Lower leg skin (tissue), 4 donors: Measurements from ENCODE around the gene SDCBP2. TPM values are rescaled to one million over a fixed set of nuclear protein-coding genes. Genes with fewer than 3 reads are reported as not detected.

ENCODE experiments used
- DNase-seq, 2 donors: peaks; one replicate each; pipeline ENCODE4 v3.0.0-alpha.2; 2019; ENCODE audit warnings: low spot score in 2 of 2
- H3K4me3 ChIP-seq: fragments of 200-600 bp; sonication (generic); 2 replicates; pipeline ENCODE4 v1.5.1; 2017; ENCODE audit warnings: mild to moderate bottlenecking, low read depth; ENCODE audit not compliant: poor library complexity, severe bottlenecking
- POLR2A ChIP-seq, 2 donors: fragments of 450-650 bp; IDR thresholded peaks; one replicate each; pipeline ENCODE4 v1.6.1; 2016 to 2017; ENCODE audit warnings: antibody characterized with exemption in 2 of 2, mild to moderate bottlenecking in 1 of 2, moderate library complexity in 1 of 2
- WGBS, 2 donors: methylation state at CpG; one replicate each; pipeline ENCODE4 v1.1.5; 2018; 5-methylcytosine and 5-hydroxymethylcytosine counted together
- intact Hi-C: fragments of 100-400 bp; cut with DNase I; formaldehyde crosslinking; loops from one replicate; pipeline ENCODE4 v1.15.0; 2023; ENCODE audit warnings: low total_unique reads
- total RNA-seq, 4 donors: library from RNA; depleted of rRNA; stranded (reverse); fragments of >200 nt; gene quantifications; one replicate each; pipeline ENCODE4 v1.1.0, GENCODE V29; 2016
- TF ChIP-seq, protein P1 (sequence below), 3 donors: fragments of 450-650 bp; IDR thresholded peaks; one replicate each; pipeline ENCODE4 v1.5.1; 2016; ENCODE audit warnings: antibody characterized with exemption in 3 of 3, mild to moderate bottlenecking in 3 of 3, moderate library complexity in 2 of 3

The SDCBP2 gene, protein sequence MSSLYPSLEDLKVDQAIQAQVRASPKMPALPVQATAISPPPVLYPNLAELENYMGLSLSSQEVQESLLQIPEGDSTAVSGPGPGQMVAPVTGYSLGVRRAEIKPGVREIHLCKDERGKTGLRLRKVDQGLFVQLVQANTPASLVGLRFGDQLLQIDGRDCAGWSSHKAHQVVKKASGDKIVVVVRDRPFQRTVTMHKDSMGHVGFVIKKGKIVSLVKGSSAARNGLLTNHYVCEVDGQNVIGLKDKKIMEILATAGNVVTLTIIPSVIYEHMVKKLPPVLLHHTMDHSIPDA
- 100 to 1,000 TPM; 141 to 206 (median 181) TPM for total RNA-seq

- intact Hi-C loops: no loop called here
- TF ChIP-seq, protein P1, sequence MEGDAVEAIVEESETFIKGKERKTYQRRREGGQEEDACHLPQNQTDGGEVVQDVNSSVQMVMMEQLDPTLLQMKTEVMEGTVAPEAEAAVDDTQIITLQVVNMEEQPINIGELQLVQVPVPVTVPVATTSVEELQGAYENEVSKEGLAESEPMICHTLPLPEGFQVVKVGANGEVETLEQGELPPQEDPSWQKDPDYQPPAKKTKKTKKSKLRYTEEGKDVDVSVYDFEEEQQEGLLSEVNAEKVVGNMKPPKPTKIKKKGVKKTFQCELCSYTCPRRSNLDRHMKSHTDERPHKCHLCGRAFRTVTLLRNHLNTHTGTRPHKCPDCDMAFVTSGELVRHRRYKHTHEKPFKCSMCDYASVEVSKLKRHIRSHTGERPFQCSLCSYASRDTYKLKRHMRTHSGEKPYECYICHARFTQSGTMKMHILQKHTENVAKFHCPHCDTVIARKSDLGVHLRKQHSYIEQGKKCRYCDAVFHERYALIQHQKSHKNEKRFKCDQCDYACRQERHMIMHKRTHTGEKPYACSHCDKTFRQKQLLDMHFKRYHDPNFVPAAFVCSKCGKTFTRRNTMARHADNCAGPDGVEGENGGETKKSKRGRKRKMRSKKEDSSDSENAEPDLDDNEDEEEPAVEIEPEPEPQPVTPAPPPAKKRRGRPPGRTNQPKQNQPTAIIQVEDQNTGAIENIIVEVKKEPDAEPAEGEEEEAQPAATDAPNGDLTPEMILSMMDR (IDR thresholded peaks at IDR 0.05): no peak
- TF ChIP-seq POLR2A (IDR thresholded peaks at IDR 0.05): no peak
- DNase-seq: peak; percentile 66 to 90
- no peak within 1 kb of the TSS for H3K4me3 ChIP-seq
- 44 to 64% methylated on average over 7 to 8 of the region's 8 CpGs for WGBS, 2 donors
Observed at GRCh38 chr20:1328680-1329330, at the start of gene SDCBP2. SDCBP2 (minus strand) TSS chr20:1329139; CDS start chr20:1320416, 8,723 bp downstream.

- intact Hi-C loops: no loop called here
- DNase-seq: no peak
- TF ChIP-seq, protein P1 (IDR thresholded peaks at IDR 0.05): no peak
- no peak for TF ChIP-seq POLR2A (IDR thresholded peaks at IDR 0.05)
- no peak overlapping the region for H3K4me3 ChIP-seq
- WGBS, 2 donors: 78 to 80% methylated on average over 6 of the region's 6 CpGs
Observed at GRCh38 chr20:1378735-1379125, 49.8 kb upstream of the SDCBP2 start.

DNA sequence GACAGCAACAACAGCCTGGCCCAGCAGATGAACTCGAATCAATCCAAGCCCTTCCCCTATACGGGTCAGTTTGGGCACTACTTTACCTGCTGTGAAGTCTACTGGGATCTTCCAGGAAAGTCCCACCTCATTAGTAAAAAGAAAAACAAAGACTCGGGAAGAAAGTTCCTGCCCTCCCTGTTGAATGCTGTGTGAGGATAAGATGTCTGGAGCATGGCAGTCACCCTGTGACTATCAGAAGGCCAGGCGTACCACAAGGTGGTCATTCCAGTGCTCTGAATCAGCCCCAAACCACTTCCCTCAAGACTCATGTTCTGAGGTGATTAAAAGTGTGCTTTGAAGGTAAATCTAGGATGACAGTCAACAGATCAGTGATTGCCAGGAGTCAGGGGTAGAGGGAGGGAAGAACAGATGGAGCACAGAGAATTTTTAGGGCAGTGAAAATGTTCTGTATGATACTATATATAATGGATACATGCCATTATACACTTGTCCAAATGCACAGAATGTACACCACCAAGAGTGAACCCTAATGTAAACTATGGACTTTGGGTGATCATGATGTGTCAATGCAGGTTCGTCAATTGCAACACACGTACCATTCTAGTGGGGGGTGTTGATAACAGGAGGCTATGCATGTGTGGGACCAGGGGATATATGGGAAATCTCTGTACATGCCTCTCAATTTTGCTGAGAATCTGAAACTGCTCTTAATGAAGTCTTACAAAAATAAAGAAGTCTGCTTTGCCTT lies 49.2 kb upstream of the SDCBP2 start:
- TF ChIP-seq, protein P1 (IDR thresholded peaks at IDR 0.05): no peak
- TF ChIP-seq POLR2A (IDR thresholded peaks at IDR 0.05): no peak
- intact Hi-C loops: no loop called here
- WGBS, 2 donors: 67 to 83% methylated on average over 6 of the region's 6 CpGs
- no peak overlapping the region for H3K4me3 ChIP-seq
- DNase-seq: no peak

DNA sequence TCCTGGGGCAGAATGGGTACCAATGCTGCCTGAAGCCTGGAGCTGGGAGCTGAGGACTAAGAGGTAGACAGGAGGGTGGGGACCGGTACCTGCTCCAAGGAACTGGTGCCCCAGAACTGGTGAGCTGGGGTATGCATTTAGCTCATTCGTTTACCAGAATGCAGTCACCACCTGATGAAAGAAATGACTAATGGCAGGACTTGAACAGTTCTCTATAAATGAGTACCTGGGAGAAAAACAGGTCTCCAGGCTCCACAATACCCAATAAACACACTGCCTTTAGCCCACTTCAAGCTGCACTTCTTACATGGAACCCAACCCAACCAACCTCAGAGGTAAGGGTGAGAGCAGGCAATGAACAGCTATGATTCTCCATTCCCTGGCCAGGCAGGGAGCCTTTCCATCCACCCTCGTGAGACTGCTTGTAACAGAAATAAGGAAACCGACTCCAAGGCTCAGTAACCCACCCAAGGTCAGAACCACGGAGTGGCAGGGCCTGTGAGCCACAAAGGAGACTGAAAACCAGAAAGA lies 48.5 kb upstream of the SDCBP2 start:
- TF ChIP-seq, protein P1 (IDR thresholded peaks at IDR 0.05): no peak
- no peak for TF ChIP-seq POLR2A (IDR thresholded peaks at IDR 0.05)
- intact Hi-C loops: no loop called here
- H3K4me3 ChIP-seq: no peak overlapping the region
- 58 to 69% methylated on average over 5 of the region's 5 CpGs for WGBS, 2 donors
- no peak for DNase-seq

DNA sequence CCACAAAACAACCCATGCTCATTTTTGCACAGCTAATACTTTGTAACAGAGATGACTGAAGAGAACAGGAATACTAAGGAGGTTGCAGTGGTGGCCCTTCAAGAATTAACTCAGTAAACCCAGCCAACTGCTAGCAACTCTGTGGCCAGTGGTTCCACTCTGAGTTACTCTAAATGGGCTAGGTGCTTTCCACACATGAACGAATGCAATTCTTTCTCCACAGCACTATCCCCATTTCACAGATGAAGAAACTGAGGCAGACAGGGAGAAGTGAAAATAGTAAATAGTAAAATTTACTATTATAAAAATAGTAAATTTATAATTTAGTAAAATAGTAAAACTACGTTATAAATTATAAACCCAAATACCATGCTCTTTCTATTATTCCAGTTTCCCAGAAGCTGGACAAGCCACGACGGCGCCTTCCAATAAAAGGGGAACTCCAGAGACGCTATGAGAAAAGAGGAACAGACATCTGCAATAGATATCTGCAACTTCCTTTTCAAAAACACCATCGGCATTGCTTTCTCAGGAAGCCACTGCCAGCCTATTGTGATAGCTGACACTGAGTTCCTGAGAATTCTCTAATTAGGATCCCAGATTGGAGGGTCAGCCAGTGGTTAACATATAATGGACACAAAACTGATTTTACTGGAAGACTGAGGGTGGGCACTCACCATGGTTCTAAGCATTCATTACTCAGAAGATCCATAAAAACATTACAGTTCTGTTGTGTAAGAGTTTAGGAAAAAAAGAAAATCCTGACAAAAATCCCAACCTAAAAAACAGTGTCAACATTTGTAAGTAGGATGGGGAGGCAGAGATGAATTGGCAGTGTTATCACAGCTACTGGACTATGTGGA lies 47.7 kb upstream of the SDCBP2 start:
- WGBS, 2 donors: 37 to 57% methylated on average over 7 of the region's 7 CpGs
- intact Hi-C loops: no loop called here
- TF ChIP-seq, protein P1 (IDR thresholded peaks at IDR 0.05): no peak
- no peak for TF ChIP-seq POLR2A (IDR thresholded peaks at IDR 0.05)
- no peak overlapping the region for H3K4me3 ChIP-seq
- DNase-seq: no peak
